Measurements from ENCODE around the gene VIL1.

DNA sequence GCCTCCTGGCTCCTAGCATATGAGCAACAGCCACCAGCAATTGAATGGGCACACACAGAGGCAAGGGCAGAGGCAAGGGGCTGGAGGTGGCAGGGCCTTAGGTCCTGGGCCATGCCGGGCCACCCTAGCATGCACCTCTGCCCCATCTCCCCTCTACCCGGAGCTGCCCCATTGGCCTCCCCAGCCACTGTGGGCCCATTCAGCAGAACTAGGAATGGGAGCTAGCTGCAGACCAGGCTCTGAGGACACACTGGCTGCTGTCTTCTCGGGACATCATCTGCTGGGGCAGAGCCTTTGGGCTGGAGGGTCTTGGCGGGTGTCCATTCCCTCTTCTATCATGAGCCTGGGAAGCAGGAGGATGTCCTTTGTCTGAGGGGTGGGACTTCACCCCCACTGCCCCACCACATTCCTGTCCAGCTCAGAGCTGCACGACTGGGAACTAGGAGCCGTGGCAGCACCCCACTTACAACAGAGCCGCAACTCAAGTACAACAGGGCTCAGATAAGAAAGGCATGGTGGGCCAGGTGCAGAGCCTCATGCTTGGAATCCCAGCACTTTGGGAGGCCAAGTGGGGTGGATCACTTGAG, 800 bp downstream of the VIL1 start:
- TF ChIP-seq POLR2A (IDR thresholded peaks at IDR 0.05) = no peak
- TF ChIP-seq, protein P1, sequence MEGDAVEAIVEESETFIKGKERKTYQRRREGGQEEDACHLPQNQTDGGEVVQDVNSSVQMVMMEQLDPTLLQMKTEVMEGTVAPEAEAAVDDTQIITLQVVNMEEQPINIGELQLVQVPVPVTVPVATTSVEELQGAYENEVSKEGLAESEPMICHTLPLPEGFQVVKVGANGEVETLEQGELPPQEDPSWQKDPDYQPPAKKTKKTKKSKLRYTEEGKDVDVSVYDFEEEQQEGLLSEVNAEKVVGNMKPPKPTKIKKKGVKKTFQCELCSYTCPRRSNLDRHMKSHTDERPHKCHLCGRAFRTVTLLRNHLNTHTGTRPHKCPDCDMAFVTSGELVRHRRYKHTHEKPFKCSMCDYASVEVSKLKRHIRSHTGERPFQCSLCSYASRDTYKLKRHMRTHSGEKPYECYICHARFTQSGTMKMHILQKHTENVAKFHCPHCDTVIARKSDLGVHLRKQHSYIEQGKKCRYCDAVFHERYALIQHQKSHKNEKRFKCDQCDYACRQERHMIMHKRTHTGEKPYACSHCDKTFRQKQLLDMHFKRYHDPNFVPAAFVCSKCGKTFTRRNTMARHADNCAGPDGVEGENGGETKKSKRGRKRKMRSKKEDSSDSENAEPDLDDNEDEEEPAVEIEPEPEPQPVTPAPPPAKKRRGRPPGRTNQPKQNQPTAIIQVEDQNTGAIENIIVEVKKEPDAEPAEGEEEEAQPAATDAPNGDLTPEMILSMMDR (IDR thresholded peaks at IDR 0.05) = no peak

Measured in adrenal gland (tissue), 5 donors.